SKM-1 treated with dmso at 0.1 percent for 144 hours (cell line): Measurements from ENCODE around the gene CCL18.
"Not testable (repeated sequence)": the region's sequence is repeated elsewhere in the genome, so short reads cannot be mapped to it uniquely, and the experiment has no call there.

Experiments
- DNase-seq: peaks from one replicate; lab custom pipeline; 2025; ENCODE audit not compliant: unreplicated experiment; lab: John Stamatoyannopoulos, UW

Gene CCL18

DNA sequence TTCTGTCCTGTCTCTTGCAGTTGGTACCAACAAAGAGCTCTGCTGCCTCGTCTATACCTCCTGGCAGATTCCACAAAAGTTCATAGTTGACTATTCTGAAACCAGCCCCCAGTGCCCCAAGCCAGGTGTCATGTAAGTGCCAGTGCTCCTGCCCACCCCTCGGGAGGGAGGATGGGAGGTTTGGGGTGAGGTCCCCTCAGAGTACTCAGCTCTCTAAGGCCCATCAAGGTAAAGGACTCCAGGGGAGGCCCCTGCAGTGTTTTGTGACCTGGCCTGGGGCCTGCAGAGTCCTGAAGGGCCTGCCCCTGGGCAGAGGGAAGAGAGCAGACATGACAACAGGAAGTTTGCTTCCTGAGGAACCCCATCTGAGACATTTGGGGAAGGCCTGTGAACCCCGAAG is 6.4 kb downstream of the CCL18 start:
- DNase-seq: no peak

DNA sequence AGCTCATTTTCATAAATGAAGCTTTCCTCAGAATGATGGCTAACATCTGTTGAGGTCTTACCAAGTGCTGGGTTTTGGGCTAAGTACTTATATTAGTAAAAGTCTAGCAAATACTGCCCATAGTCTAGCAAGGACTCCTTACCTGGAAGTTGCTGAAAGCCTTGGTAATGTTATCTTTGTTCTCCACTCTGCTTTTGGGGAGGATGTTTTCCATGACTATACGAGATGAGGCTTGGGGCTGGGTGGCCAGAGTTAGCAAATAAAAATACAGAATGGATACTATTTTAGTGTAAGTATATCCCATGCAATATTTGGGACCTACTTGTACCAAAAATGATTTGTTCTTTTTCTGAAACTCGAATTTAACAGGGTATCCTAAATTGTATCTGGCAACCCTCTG is 7.7 kb downstream of the CCL18 start:
- DNase-seq: no peak

DNA sequence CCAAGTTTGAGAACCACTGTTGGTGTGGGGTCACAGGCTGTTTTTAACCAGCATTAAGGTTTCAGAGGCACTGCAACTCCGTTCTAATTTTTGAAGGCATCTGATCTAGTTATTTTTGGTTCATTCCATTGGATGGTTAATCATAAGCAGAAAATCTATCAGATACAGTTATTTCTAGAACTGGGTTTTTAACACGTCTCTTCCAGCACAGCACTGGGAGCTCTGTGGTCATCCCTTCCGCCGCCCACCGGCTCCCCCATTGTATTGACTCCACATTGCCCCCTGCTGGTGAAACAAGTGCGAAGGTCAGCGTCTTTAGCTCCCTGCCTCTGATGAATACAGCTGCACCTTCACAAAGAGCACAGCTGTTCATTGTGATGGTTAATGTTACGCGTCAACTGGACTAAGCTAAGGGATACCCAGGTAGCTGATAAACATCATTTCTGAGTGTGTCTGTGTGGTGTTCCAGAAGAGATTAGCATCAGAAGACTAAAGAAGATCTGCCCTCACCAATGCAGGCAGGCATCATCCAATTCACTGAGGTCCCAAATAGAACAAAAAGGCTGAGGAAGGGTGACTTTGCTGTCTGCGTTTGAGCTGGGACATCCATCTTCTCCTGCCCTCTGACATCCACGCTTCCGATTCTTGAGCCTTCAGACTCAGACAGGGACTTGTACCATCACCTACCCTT is 8.5 kb downstream of the CCL18 start:
- peak; percentile 20 for DNase-seq

DNA sequence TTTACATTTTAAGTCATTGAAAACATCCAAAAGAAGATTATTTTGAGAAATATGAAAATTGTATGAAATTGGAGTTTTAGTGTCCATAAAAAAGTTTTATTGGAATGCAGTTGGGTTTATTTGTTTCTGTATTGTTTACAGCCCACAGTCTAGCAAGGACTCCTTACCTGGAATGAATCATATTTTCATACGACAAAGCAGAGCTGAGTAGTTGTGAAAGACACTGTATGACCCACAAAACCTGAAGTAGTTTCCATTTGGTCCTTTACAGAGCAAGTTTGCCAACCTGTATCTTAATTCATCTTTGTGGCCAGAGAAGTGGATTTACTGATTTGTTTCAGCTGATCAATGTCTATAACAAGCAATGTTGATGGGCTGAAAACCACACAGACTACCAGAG is 10.3 kb downstream of the CCL18 start:
- no peak for DNase-seq

DNA sequence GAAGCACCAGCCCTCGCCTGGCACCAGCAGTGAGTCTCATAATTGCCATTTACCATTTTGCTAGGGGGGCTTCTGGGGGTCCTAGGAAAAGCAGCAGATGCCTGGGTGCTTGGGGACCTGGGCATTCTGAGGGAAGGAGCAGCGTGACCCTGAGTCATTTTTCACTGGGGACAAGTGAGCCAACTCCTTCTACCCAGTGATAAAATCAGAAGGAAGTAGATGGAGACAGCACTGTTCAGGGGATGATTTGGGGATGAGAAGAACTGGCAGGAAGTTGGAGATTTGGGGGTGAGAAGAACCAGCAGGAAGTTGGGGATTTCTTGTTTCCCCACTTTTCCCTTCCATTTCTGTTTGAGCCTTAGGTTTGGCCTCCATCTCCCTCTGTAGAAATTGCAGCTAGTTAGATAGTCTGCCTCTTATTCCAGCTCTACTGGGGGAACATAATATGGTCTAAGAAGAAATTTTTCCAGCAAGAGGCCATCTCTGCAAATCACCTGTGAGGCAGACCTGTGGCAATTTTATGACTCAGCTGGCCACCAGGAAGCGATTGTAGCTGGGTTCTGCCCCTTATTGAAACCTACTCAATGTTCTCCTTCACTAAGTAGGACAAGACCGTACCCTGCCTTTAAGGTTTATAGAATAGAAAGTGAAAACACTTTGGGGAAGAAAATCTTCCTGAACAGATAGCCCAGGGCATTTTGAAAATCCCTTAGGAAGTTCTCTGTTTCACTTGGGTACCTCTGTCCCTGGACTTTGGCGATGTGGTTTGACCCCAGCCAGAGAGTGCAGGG is 17.8 kb downstream of the CCL18 start:
- DNase-seq: not testable (repeated sequence)

DNA sequence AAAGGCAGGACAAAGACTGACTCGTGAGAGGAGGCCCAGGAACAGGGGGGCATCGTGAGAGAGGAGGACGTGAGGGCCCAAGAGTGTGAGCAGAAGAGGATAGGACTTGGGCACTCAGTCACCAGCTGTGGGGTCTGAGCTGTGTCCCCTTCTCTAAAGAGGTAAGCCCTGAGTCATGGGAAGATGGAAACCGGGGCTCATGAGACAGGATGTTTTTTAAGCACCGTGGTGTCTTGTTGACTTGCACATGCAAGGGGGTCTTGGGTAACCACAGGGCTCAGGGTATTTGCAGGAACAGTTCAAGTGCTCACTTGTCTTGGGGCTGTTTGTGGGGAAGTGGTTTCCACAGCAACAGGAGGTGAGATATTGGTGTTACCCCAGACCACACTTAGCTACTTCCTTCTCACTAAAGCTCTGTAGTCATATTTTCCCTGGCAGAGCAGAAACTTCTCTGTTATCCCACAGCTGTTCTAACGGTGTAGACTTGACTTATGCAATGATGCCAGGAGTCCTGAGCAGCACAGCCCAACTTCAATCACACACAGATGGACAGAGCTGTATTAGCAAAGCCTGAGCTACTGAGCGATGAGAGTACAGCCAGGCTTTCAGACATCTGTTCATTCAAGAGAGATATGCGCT is 18.5 kb downstream of the CCL18 start:
- peak; percentile 100 for DNase-seq

DNA sequence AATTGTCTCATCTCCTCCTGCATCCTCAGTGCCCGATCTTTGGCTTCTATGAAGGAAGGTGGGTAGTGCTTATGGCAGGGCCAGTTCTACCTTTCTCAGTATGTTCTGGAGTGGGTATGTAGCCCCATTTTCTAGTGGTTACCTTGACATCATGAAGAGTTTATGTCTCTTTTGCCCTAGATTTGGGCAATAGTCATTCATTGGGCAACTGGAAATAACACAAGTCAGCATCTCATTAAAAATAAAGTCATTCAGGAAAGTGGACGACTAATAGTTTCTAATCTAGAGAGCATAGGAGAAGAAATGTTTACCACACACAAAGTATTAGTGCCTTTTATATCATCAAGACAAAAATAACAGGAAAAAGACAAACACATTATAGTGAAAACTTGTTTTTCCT is 19.6 kb downstream of the CCL18 start:
- peak; percentile 16 for DNase-seq

DNA sequence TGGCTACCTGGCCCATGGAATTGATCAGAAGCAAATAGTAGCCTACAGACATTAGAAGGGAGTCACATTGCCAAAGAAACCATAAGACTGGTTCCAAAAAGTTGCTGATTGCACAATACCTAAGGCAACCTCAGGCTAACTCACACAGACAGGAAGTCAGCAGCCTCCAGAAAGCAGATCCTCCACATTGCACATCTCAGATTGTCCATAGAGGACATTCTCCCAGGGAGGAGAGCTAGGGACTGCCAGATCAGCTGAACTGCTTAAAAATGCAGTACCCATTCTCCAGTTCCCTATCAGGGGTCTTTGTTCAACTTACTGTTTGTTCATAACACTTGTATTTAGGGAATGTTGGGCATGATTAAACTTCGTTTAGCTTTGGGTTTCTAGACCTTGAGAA is 21.7 kb downstream of the CCL18 start:
- DNase-seq: peak; percentile 75

DNA sequence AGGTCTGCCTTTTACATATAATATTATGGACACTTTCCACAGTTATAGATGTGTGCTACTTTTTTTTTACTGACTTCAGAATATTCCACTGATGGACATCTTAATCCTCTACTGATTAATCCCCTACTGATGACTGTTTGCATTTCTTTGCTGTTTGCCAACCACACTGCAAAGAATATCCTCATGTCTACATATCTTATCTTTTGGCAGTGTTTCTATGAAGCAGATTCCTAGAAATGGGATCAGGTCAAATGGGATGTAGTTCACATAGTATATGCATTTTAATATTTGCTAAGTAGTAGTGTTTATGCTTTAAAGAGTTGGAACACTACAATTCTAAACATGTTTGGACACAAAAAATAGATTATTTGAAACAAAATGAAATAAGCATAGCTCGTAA is 22.7 kb downstream of the CCL18 start:
- no peak for DNase-seq

DNA sequence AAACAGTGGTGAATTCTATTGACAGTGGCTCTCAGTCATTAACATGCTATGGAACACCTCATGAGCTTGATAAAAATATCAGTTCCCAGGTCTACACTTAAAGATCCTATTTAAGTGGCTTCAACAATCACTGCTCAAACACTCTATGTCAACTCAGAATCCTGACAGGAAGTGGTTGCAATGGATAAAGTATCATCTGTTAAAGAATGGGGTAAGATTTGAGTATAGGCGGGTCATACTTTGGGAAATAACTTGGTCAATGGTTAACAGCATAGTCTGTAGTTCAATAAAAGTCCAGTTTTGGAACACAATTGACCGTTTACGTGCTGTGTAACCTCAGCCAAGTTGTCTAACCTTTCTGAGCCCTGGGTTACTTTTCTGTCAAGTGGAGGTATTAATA is 23.4 kb downstream of the CCL18 start:
- DNase-seq: not testable (repeated sequence)

DNA sequence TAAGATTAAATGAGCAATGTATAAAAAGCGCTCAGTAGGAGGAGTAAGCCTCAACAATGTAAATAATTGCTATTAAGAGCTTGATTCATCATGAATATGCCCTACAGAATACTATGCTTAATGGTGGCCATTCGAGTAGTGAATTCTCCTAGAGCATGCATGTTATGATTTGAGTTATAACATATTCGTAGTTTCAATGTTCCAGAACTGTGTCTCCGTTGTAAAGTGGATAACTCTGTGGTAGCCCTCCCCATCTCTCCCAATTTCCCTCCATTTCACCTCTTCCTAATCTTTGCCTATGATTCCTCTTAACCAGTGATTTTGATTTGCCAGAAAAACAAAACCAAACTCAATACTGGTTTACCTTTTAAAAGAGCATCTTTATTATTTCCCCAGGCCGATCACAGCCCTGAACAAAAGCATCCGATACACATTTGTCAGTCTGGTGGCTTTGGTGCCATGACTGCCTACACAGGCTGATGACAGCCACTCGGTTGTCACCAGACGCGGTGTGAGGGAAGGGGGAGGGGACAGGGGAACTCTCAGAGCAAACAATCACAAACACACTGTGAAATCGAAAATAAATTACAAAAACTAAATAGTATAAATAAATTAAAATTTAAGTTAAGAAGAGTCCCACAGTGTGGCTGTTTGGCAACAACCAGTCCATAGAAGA is 24.0 kb downstream of the CCL18 start:
- DNase-seq: not testable (repeated sequence)

DNA sequence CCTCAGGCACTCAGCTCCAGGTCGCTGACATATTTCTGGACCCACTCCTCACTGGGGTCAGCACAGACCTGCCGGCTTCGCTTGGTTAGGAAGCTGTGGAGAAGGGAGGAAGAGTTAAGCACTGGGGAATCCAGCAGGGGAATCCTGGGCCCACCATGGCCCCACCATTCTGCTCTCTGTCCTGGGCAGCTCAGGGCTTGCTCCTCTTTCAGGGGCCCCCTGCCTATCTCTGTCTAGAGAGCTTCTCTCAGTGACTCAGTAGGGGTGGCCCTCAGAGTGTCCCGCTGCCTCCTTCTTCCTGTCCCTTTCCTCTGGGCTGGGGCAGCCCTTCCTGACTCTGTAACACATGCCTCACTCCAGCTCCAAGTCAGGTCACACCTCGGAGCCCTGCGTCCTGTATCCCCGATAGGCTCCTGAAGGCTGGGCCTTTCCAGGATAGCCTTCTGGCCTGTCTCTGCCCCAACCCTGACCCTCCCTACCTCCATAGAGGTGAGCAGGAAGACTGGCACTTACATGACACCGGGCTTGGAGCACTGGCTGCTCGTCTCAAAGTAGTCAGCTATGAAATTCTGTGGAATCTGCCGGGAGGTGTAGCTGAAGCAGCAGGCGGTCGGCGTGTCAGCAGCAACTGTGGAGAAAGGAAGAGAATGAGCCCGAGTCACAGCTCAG is 24.7 kb downstream of the CCL18 start:
- no peak for DNase-seq

DNA sequence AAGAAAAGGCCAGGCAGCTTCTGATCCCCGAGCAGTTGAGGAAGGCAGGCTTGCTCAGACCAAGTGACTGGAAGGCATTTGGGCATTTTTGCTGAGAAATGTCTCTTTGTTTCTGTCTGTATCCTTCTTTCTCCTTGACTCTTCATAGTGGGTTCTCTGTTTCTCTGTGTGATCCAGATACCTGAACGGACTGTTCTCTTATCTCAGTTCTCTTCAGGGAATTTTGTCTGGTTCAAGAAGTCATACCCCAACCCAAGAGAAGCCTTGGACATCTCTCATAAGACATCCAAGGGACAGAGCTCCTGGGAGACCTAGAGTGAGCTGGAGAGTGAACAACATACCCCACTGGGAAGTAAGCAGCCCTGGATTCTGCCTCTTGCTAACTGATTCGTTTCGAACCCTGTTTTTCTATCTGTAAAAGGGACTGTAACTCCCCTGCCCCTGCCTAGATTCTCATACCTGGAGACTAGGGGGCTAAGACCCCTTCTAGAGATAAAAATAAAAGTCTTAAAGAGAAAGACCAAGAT is 25.3 kb downstream of the CCL18 start:
- no peak for DNase-seq

DNA sequence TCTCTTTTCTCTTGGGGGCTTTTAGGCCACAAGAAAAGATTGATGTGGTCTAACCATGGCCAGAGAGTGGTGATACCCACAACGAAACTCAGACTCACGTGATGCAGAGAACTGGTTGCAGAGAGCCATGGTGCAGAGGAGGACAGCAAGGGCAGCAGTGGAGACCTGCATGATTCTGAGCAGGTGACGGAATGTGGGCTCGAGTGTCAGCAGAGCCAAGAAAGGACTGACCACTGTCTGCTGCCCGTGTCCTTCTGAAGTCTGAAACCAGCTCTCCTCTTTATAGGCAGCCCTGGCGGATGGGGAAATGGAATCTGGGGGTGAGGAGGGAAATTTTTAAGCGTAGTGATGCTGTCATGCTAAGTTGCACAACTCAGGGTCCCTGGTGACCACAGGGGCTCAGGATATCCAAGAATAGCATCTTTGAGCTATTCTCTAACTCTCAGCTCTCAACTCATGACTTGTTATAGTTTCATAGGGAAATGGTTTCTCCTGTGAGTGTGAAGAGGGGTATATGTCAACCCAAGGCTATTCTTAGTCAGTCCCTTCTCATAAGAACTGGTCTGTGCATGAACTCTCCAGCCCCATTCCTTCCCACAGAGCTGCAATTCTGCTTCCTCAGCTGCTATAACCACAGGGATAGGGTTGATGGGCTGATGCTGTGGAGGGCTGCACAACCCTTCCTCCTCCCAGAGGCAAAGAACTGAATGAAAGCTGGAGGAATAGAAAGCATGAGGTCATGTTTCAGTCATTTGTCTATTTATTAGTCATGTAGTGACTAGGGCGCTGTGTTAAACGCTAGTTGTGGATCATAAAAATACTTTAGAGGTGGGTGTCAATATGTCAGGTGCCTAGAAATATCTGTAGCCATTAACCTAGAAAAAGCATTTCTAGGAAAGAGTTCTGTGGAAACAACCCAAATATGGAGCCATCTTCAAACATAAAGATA is 26.1 kb downstream of the CCL18 start, which contains the start of gene CCL3:
CCL3 (minus strand) TSS at position 256 of the 949 bp plus-strand sequence; CDS start at position 171, 85 bp downstream.
- peak; percentile 87 for DNase-seq

DNA sequence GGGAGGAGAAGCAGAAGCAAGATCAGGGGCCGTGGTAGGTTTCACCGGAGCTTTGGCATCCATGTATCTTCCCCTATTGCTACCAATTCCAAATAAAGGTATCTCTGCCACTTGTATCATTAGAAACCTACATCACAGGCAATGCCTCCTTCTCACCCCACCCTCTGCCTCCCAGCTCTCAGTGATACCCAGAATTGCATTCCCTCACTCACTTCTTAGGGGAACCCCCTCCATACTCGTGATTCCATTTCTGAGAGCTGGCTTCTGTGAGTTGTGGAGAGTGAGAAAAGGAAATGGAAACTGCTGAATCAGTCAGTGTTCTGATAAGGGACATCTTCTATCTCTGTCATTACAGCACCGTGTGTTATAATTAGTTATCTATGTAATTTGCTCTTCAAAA is 28.2 kb downstream of the CCL18 start:
- DNase-seq: no peak

DNA sequence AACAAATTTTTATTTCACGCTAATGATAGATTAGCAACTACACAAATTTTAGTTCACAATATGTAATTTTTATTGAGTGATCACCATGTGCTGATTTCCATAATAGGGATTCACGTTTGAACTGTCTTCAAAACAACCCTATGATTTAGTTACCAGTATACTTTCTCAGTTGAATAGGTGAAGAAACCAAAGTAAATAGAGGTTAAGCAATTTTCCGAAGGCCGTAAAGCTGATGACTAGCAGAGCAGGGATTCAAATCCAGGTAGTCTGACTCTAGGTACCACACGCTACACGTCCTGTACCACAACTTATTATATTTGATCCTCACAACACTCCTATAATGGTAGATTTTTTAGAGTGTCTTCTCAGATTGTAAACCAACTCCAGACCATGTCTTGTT is 28.6 kb downstream of the CCL18 start:
- DNase-seq: not testable (repeated sequence)

DNA sequence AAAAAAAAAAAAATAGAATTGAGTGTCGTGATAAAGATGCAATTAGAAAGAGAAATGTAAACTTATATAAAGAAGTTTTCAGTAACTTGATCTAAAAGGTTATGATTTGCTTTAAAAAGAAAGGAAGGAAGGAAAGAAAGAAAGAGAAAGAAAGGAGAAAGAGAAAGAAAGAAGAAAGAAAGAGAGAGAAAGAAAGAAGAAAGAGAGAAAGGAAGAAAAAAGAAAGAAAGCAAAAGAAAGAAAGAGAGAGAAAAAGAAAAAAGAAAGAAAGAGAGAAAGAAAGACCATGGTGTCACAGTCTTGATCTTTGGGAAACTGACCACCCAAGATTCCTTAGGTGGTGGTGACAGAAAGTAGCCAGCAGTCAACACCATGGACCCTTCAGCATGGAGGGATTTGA is 30.2 kb downstream of the CCL18 start:
- no peak for DNase-seq

DNA sequence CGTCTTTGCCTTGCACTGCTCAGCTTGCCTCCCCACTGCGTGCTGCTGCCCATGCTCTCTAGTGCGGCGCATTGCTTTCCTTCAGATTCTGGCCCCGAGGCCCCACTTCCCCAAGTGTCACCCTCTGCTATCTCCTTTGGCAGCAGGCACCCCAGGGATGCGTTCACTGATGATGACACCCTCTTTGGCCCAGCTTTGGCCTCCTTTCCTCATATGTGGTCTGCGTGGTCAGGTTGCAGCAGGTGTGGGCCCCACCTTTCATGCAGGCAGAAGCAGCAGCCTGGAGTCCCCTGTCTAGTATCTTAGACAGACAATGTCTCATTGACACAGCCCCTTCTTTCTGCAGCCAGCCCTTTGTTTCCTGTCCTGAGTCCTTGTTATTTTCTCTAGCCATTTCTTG is 30.7 kb downstream of the CCL18 start:
- DNase-seq: peak; percentile 67

DNA sequence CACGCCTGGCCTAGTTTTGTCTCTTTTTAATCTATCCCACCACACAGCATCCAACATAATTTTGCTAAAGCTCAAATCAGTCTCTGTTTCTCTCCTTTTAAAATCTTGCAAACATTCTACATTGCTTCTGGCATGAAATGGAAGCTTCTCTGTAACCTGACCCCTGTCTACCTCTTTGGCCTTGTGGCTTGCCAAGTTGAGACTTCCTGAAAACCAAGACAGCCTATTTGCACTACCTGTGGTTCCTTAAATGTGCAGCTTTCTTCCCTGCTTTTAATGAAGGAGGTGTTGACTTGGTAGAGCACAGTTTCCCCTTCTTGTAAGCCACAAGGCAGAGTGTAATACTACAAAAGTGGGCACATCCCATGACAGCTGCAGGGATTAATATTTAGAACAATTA is 31.9 kb downstream of the CCL18 start:
- peak; percentile 69 for DNase-seq
